SK-N-MC (cell line): ENCODE measurements around the gene SPATA17.

Source experiments
- EZH2 ChIP-seq: fragments of 200-600 bp; sonication (generic); IDR thresholded peaks from one replicate; pipeline ENCODE4 v1.6.1; 2017; ENCODE audit warnings: antibody characterized with exemption
- POLR2AphosphoS5 ChIP-seq: IDR thresholded peaks from 2 replicates; pipeline ENCODE4 v1.6.1; 2012; ENCODE audit warnings: mild to moderate bottlenecking, low read depth, low read length, borderline replicate concordance

GRCh38 chr1:217585577-217585976 lies 45.6 kb upstream of the SPATA17 start:
- TF ChIP-seq POLR2AphosphoS5 (no peak), EZH2 (no peak)
